HG03095 (cell line): ENCODE data around the gene GUCA2A.

ENCODE experiments used
- ATAC-seq: cut with Tn5 transposase; IDR thresholded peaks from one replicate; pipeline ENCODE4 v1.9.1; 2021; ENCODE audit warnings: moderate library complexity; ENCODE audit not compliant: unreplicated experiment

The GUCA2A gene

GRCh38 chr1:42133809-42134526, 30.6 kb downstream of the GUCA2A start:
- no peak for ATAC-seq

GRCh38 chr1:42133390-42133789, 31.2 kb downstream of the GUCA2A start:
- no peak for ATAC-seq

- ATAC-seq = no peak
These were observed 34.4 kb downstream of the GUCA2A start for GRCh38 chr1:42130061-42130660.

GRCh38 chr1:42128964-42129363, 35.6 kb downstream of the GUCA2A start:
- no peak for ATAC-seq

- ATAC-seq = no peak
These were observed 36.0 kb downstream of the GUCA2A start for GRCh38 chr1:42128499-42128898.

- ATAC-seq = no peak
These were observed 36.8 kb downstream of the GUCA2A start for GRCh38 chr1:42127767-42128166.

GRCh38 chr1:42125552-42125951, 39.0 kb downstream of the GUCA2A start:
- no peak for ATAC-seq

- ATAC-seq = no peak
These were observed 42.1 kb downstream of the GUCA2A start for GRCh38 chr1:42122408-42122807.

- no peak for ATAC-seq
These were observed 46.4 kb downstream of the GUCA2A start for GRCh38 chr1:42118125-42118524.

- ATAC-seq = no peak
These were observed 47.3 kb downstream of the GUCA2A start for GRCh38 chr1:42117214-42117613.

- ATAC-seq = no peak
These were observed 50.3 kb downstream of the GUCA2A start for GRCh38 chr1:42114229-42114628.
